Activated CD4-positive, alpha-beta T cell treated with anti-CD3 and anti-CD28 coated beads, Interleukin-2, amount 50 U/mL, for 16 hours (primary cell): ENCODE measurements around the gene GJB6.
"Not testable (repeated sequence)": the region's sequence is repeated elsewhere in the genome, so short reads cannot be mapped to it uniquely, and the experiment has no call there.

Source experiments
- DNase-seq: peaks from one replicate; pipeline ENCODE4 v3.0.0-alpha.2; 2020

Gene GJB6

GRCh38 chr13:20231839-20232555 is at the start of gene GJB6:
Gene GJB6, minus strand, starts transcription at chr13:20232319. Its CDS starts 8,839 bp downstream, at chr13:20223480.
- no peak for DNase-seq

- DNase-seq = not testable (repeated sequence)
Measured at GRCh38 chr13:20276901-20277300, 44.8 kb upstream of the GJB6 start.

GRCh38 chr13:20274466-20274865 is 42.3 kb upstream of the GJB6 start:
- DNase-seq = no peak

- no peak for DNase-seq
Measured at GRCh38 chr13:20272588-20273171, 40.6 kb upstream of the GJB6 start.

- no peak for DNase-seq
Measured at GRCh38 chr13:20272104-20272503, 40.0 kb upstream of the GJB6 start.

GRCh38 chr13:20271441-20271840 is 39.3 kb upstream of the GJB6 start:
- DNase-seq = no peak

- no peak for DNase-seq
Measured at GRCh38 chr13:20270163-20270865, 38.2 kb upstream of the GJB6 start.

- peak; percentile 40 for DNase-seq
Measured at GRCh38 chr13:20264271-20265018, 32.3 kb upstream of the GJB6 start.

- no peak for DNase-seq
Measured at GRCh38 chr13:20263393-20264044, 31.4 kb upstream of the GJB6 start.

- no peak for DNase-seq
Measured at GRCh38 chr13:20258963-20259288, 26.8 kb upstream of the GJB6 start.

GRCh38 chr13:20258208-20258962 is 26.3 kb upstream of the GJB6 start:
- no peak for DNase-seq

GRCh38 chr13:20254076-20254475 is 22.0 kb upstream of the GJB6 start:
- DNase-seq = no peak

GRCh38 chr13:20249913-20250312 is 17.8 kb upstream of the GJB6 start:
- DNase-seq = no peak

GRCh38 chr13:20247963-20248362 is 15.8 kb upstream of the GJB6 start:
- DNase-seq = no peak

GRCh38 chr13:20247403-20247802 is 15.3 kb upstream of the GJB6 start:
- no peak for DNase-seq

GRCh38 chr13:20241593-20241992 is 9.5 kb upstream of the GJB6 start:
- DNase-seq = no peak

GRCh38 chr13:20239748-20240147 is 7.6 kb upstream of the GJB6 start:
- DNase-seq = no peak

- DNase-seq = no peak
Measured at GRCh38 chr13:20232556-20233277, 598 bp upstream of the GJB6 start.

- peak; percentile 9 for DNase-seq
Measured at GRCh38 chr13:20230913-20231838, 943 bp downstream of the GJB6 start.

- DNase-seq = no peak
Measured at GRCh38 chr13:20227730-20228129, 4.4 kb downstream of the GJB6 start.
